Neural progenitor cell (in vitro differentiated cells): Measurements from ENCODE around the gene CEP350. TPM values are rescaled to one million over a fixed set of nuclear protein-coding genes. Genes with fewer than 3 reads are reported as not detected.
"Not testable (repeated sequence)": the region's sequence is repeated elsewhere in the genome, so short reads cannot be mapped to it uniquely, and the experiment has no call there.

Source experiments
- DNase-seq: peaks from one replicate; pipeline ENCODE4 v3.0.0-alpha.2; 2016; ENCODE audit warnings: low spot score
- H2AFZ ChIP-seq: fragments of 200-600 bp; sonication (generic); replicated peaks from 2 replicates; pipeline ENCODE4 v1.6.1; 2016; ENCODE audit warnings: antibody characterized with exemption
- H3F3A ChIP-seq: fragments of 200-600 bp; sonication (generic); 2 replicates; pipeline ENCODE4 v1.6.1; 2016; ENCODE audit warnings: antibody characterized with exemption, low read depth
- H3K27ac ChIP-seq: fragments of 200-600 bp; sonication (generic); 2 replicates; pipeline ENCODE4 v1.5.1; 2016; ENCODE audit warnings: mild to moderate bottlenecking
- H3K27me3 ChIP-seq: fragments of 200-600 bp; sonication (generic); 2 replicates; pipeline ENCODE4 v1.6.1; 2016; ENCODE audit warnings: mild to moderate bottlenecking, moderate library complexity
- H3K36me3 ChIP-seq: fragments of 200-600 bp; sonication (generic); 2 replicates; pipeline ENCODE4 v1.5.1; 2016
- H3K4me1 ChIP-seq: fragments of 200-600 bp; sonication (generic); 2 replicates; pipeline ENCODE4 v1.6.1; 2016; ENCODE audit warnings: mixed run types
- H3K4me2 ChIP-seq: fragments of 200-600 bp; sonication (generic); 2 replicates; pipeline ENCODE4 v1.6.1; 2016
- H3K4me3 ChIP-seq: fragments of 200-600 bp; sonication (generic); 2 replicates; pipeline ENCODE4 v1.5.1; 2016
- H3K79me2 ChIP-seq: fragments of 200-600 bp; sonication (generic); 2 replicates; pipeline ENCODE4 v1.6.1; 2016; ENCODE audit warnings: low read depth
- H3K9ac ChIP-seq: fragments of 200-600 bp; sonication (generic); 2 replicates; pipeline ENCODE4 v1.6.1; 2016
- H3K9me3 ChIP-seq: fragments of 200-600 bp; sonication (generic); 2 replicates; pipeline ENCODE4 v1.5.1; 2016; ENCODE audit warnings: low read depth
- H4K20me1 ChIP-seq: fragments of 200-600 bp; sonication (generic); 2 replicates; pipeline ENCODE4 v1.6.1; 2016; ENCODE audit warnings: low read depth
- H3K27ac Mint-ChIP-seq: 3 replicates; pipeline ENCODE4 v1.8.0; 2021; ENCODE audit warnings: mixed read lengths
- H3K27me3 Mint-ChIP-seq: 2 replicates; pipeline ENCODE4 v1.8.0; 2022; ENCODE audit warnings: low read depth, mild to moderate bottlenecking, inconsistent platforms, moderate library complexity, mixed read lengths; ENCODE audit not compliant: insufficient read depth
- H3K36me3 Mint-ChIP-seq: 3 replicates; pipeline ENCODE4 v1.8.0; 2021; ENCODE audit warnings: mixed read lengths
- H3K4me1 Mint-ChIP-seq: 3 replicates; pipeline ENCODE4 v1.8.0; 2021; ENCODE audit warnings: mixed read lengths
- H3K4me3 Mint-ChIP-seq: 3 replicates; pipeline ENCODE4 v1.8.0; 2021; ENCODE audit warnings: mild to moderate bottlenecking, moderate library complexity, mixed read lengths
- H3K9me3 Mint-ChIP-seq: 3 replicates; pipeline ENCODE4 v1.8.0; 2020; ENCODE audit warnings: mixed read lengths
- CTCF ChIP-seq: fragments of 200-600 bp; sonication (generic); IDR thresholded peaks from 2 replicates; pipeline ENCODE4 v1.5.1; 2017; ENCODE audit warnings: antibody characterized with exemption, mild to moderate bottlenecking
- EZH2 ChIP-seq: fragments of 200-600 bp; sonication (generic); IDR thresholded peaks from 2 replicates; pipeline ENCODE4 v1.6.1; 2017; ENCODE audit warnings: antibody characterized with exemption, mild to moderate bottlenecking, moderate library complexity
- EZH2phosphoT487 ChIP-seq: fragments of 200-600 bp; sonication (generic); IDR thresholded peaks from 2 replicates; pipeline ENCODE4 v1.6.1; 2017; ENCODE audit warnings: antibody characterized with exemption
- total RNA-seq: library from RNA; depleted of rRNA; stranded (reverse); fragments of >200 nt; gene quantifications from 2 replicates; pipeline ENCODE4 v1.2.3, GENCODE V29; 2015; ENCODE audit warnings: low replicate concordance

Gene CEP350
- total RNA-seq, 1 donor from 2014 or later, result 61.2 TPM

- Histone ChIP-seq H3K9me3 (no peaks in the 10 kb centered on the region), H3K4me3 (no peak overlapping the region), H3F3A (peaks cover 18% of the 10 kb centered on the region), H3K9ac (no peak overlapping the region), H2AFZ (no peak overlapping the region), H3K27me3 (no peaks in the 10 kb centered on the region), H3K4me2 (no peak overlapping the region), H3K36me3 (no peaks in the 10 kb centered on the region), H3K4me1 (peaks cover 10% of the 10 kb centered on the region), H3K27ac (no peak overlapping the region), H3K79me2 (peaks cover 86% of the 10 kb centered on the region), H4K20me1 (peaks cover 38% of the 10 kb centered on the region)
- Mint-ChIP-seq H3K27ac (no peak overlapping the region), H3K4me3 (no peak overlapping the region), H3K36me3 (peaks cover 23% of the 10 kb centered on the region), H3K9me3 (peaks cover 16% of the 10 kb centered on the region), H3K27me3 (peaks cover 2% of the 10 kb centered on the region), H3K4me1 (peaks cover 16% of the 10 kb centered on the region)
- no peak for DNase-seq
- TF ChIP-seq EZH2 (no peak), CTCF (no peak), EZH2phosphoT487 (no peak)
Measured at GRCh38 chr1:179958359-179958758, 3.7 kb downstream of the CEP350 start.

- H3K4me1 Mint-ChIP-seq, H3K4me3 ChIP-seq, H2AFZ ChIP-seq, H3K9ac ChIP-seq, H3K27me3 Mint-ChIP-seq, H3K4me1 ChIP-seq, H3F3A ChIP-seq, H3K4me3 Mint-ChIP-seq, DNase-seq, H3K9me3 ChIP-seq, H3K4me2 ChIP-seq, H3K27ac ChIP-seq, H3K27ac Mint-ChIP-seq, H3K36me3 ChIP-seq, H3K27me3 ChIP-seq: not testable (repeated sequence)
- Histone ChIP-seq H3K79me2 (peaks cover 99% of the 10 kb centered on the region), H4K20me1 (peaks cover 30% of the 10 kb centered on the region)
- H3K36me3 Mint-ChIP-seq, result peaks cover 33% of the 10 kb centered on the region
- H3K9me3 Mint-ChIP-seq, result peaks cover 40% of the 10 kb centered on the region
Measured at GRCh38 chr1:179962168-179962567, 7.6 kb downstream of the CEP350 start.

GRCh38 chr1:179966551-179966950 lies 11.9 kb downstream of the CEP350 start:
- Mint-ChIP-seq H3K27ac (no peak overlapping the region), H3K4me1 (no peaks in the 10 kb centered on the region)
- H3K36me3 ChIP-seq, result no peaks in the 10 kb centered on the region

More at GRCh38 chr1:179966551-179966950, 11.9 kb downstream of the CEP350 start:
- no peaks in the 10 kb centered on the region for H3K4me1 ChIP-seq
- peaks cover 13% of the 10 kb centered on the region for H4K20me1 ChIP-seq
- peaks cover 39% of the 10 kb centered on the region for H3K36me3 Mint-ChIP-seq
- H3K9me3 ChIP-seq, result no peaks in the 10 kb centered on the region
- no peak overlapping the region for H3K4me2 ChIP-seq
- H3K9ac ChIP-seq, result no peak overlapping the region
- no peaks in the 10 kb centered on the region for H3F3A ChIP-seq
- peaks cover 100% of the 10 kb centered on the region for H3K79me2 ChIP-seq
- peaks cover 40% of the 10 kb centered on the region for H3K9me3 Mint-ChIP-seq
- TF ChIP-seq EZH2phosphoT487, result no peak
- TF ChIP-seq EZH2, result no peak
- TF ChIP-seq CTCF, result no peak
- H2AFZ ChIP-seq, result no peak overlapping the region
- no peaks in the 10 kb centered on the region for H3K27me3 ChIP-seq
- H3K4me3 Mint-ChIP-seq, result no peak overlapping the region
- H3K27me3 Mint-ChIP-seq, result no peaks in the 10 kb centered on the region
- H3K27ac ChIP-seq, result no peak overlapping the region
- H3K4me3 ChIP-seq, result no peak overlapping the region
- no peak for DNase-seq
